Stimulated activated naive B cell treated with anti-CD40 and anti-IgM and Interleukin-4, amounts not matched to agents 10 μg/mL and 1 μg/mL and 100 μg/mL, for 72 hours (primary cell): ENCODE measurements around the gene CHPF2.

ENCODE experiments used
- ATAC-seq, 2 donors: fragments of 150-1000 bp; cut with Tn5 transposase; replicated peaks; 2 replicates each; pipeline ENCODE4 v1.10.0; 2021; ENCODE audit warnings: moderate library complexity in 1 of 2
- DNase-seq: peaks from one replicate; pipeline ENCODE4 v3.0.0; 2021
- H3K27ac Mint-ChIP-seq: one replicate; pipeline ENCODE4 v1.8.0; 2022; ENCODE audit warnings: mild to moderate bottlenecking, mixed read lengths
- H3K27me3 Mint-ChIP-seq, 2 donors: one replicate each; pipeline ENCODE4 v1.8.0; 2022; ENCODE audit warnings: mixed read lengths in 2 of 2
- H3K36me3 Mint-ChIP-seq, 2 donors: one replicate each; pipeline ENCODE4 v1.8.0; 2022; ENCODE audit warnings: mixed read lengths in 2 of 2, mild to moderate bottlenecking in 1 of 2
- H3K4me1 Mint-ChIP-seq, 2 donors: one replicate each; pipeline ENCODE4 v1.8.0; 2022; ENCODE audit warnings: mixed read lengths in 2 of 2, mild to moderate bottlenecking in 1 of 2
- H3K4me3 Mint-ChIP-seq, 2 donors: one replicate each; pipeline ENCODE4 v1.8.0; 2022; ENCODE audit warnings: mild to moderate bottlenecking in 2 of 2, mixed read lengths in 2 of 2, moderate library complexity in 1 of 2
- H3K9me3 Mint-ChIP-seq, 2 donors: one replicate each; pipeline ENCODE4 v1.8.0; 2022; ENCODE audit warnings: mixed read lengths in 2 of 2, mild to moderate bottlenecking in 1 of 2

CHPF2 gene

GRCh38 chr7:151243408-151244195 is 11.3 kb downstream of the CHPF2 start:
- Mint-ChIP-seq H3K4me3 (peak overlapping the region; percentile 75 to 83), H3K4me1 (peaks cover 40 to 61% of the 10 kb centered on the region in 2 donors), H3K27ac (peak overlapping the region; percentile 89), H3K36me3 (peaks cover 17 to 20% of the 10 kb centered on the region in 2 donors), H3K27me3 (peaks cover 25 to 28% of the 10 kb centered on the region in 2 donors), H3K9me3 (no peaks in the 10 kb centered on the region)
- no peak for DNase-seq
- peak; percentile 40 to 42 for ATAC-seq

- no peak overlapping the region for H3K27ac Mint-ChIP-seq
- ATAC-seq = peak; percentile 28 to 41
- DNase-seq = no peak
Measured at GRCh38 chr7:151244196-151244840, 12.0 kb downstream of the CHPF2 start.

GRCh38 chr7:151244841-151245346 is 12.6 kb downstream of the CHPF2 start:
- no peak for ATAC-seq

More at GRCh38 chr7:151244196-151244840, 12.0 kb downstream of the CHPF2 start:
- H3K4me1 Mint-ChIP-seq = peaks cover 37 to 57% of the 10 kb centered on the region in 2 donors
- no peaks in the 10 kb centered on the region for H3K9me3 Mint-ChIP-seq
- H3K4me3 Mint-ChIP-seq = peak overlapping the region; percentile 75 to 83
- peaks cover 12 to 14% of the 10 kb centered on the region in 2 donors for H3K36me3 Mint-ChIP-seq
- H3K27me3 Mint-ChIP-seq = peaks cover 28 to 32% of the 10 kb centered on the region in 2 donors

GRCh38 chr7:151245360-151246101 is 13.2 kb downstream of the CHPF2 start:
- no peak overlapping the region for H3K27ac Mint-ChIP-seq
- peak; percentile 50 to 65 for ATAC-seq

More at GRCh38 chr7:151244841-151245346, 12.6 kb downstream of the CHPF2 start:
- Mint-ChIP-seq H3K4me1 (peaks cover 37 to 59% of the 10 kb centered on the region in 2 donors), H3K27ac (no peak overlapping the region), H3K9me3 (no peaks in the 10 kb centered on the region), H3K27me3 (peaks cover 32 to 35% of the 10 kb centered on the region in 2 donors), H3K4me3 (peak overlapping the region; percentile 62 to 75), H3K36me3 (peaks cover 10% of the 10 kb centered on the region in 2 donors)
- DNase-seq = no peak

GRCh38 chr7:151246102-151246850 is 14.0 kb downstream of the CHPF2 start:
- Mint-ChIP-seq H3K36me3 (peaks cover 2 to 3% of the 10 kb centered on the region in 2 donors), H3K4me1 (peaks cover 45 to 71% of the 10 kb centered on the region in 2 donors), H3K27me3 (peaks cover 45 to 48% of the 10 kb centered on the region in 2 donors), H3K27ac (peak overlapping the region; percentile 5), H3K9me3 (no peaks in the 10 kb centered on the region), H3K4me3 (peak overlapping the region; percentile 48 to 58)
- ATAC-seq = no peak
- no peak for DNase-seq

More at GRCh38 chr7:151245360-151246101, 13.2 kb downstream of the CHPF2 start:
- Mint-ChIP-seq H3K9me3 (no peaks in the 10 kb centered on the region), H3K36me3 (peaks cover 3 to 4% of the 10 kb centered on the region in 2 donors), H3K4me3 (peak overlapping the region; percentile 48 to 75), H3K4me1 (peaks cover 37 to 64% of the 10 kb centered on the region in 2 donors), H3K27me3 (peaks cover 37 to 40% of the 10 kb centered on the region in 2 donors)
- DNase-seq = no peak

- H3K9me3 Mint-ChIP-seq = no peaks in the 10 kb centered on the region
- DNase-seq (no peak), ATAC-seq (no peak)
- H3K4me3 Mint-ChIP-seq = peak overlapping the region in 1 of 2 donors; percentile 10
- H3K36me3 Mint-ChIP-seq = no peaks in the 10 kb centered on the region
- H3K4me1 Mint-ChIP-seq = peaks cover 46 to 75% of the 10 kb centered on the region in 2 donors
- H3K27ac Mint-ChIP-seq = peak overlapping the region; percentile 62
- peaks cover 47 to 50% of the 10 kb centered on the region in 2 donors for H3K27me3 Mint-ChIP-seq
Measured at GRCh38 chr7:151246851-151247580, 14.7 kb downstream of the CHPF2 start.

- Mint-ChIP-seq H3K27me3 (peaks cover 54 to 57% of the 10 kb centered on the region in 2 donors), H3K4me1 (peaks cover 49 to 78% of the 10 kb centered on the region in 2 donors), H3K36me3 (no peaks in the 10 kb centered on the region), H3K27ac (peak overlapping the region; percentile 43), H3K4me3 (peak overlapping the region; percentile 73 to 83), H3K9me3 (no peaks in the 10 kb centered on the region)
- ATAC-seq (no peak), DNase-seq (no peak)
Measured at GRCh38 chr7:151247611-151248345, 15.5 kb downstream of the CHPF2 start.

- H3K4me3 Mint-ChIP-seq = peak within 1 kb of the TSS; percentile 74 to 83
- H3K27me3 Mint-ChIP-seq = peaks cover 54 to 61% of the 10 kb centered on the region in 2 donors
- peaks cover 44 to 71% of the 10 kb centered on the region in 2 donors for H3K4me1 Mint-ChIP-seq
- DNase-seq (no peak), ATAC-seq (peak; percentile 11 to 16)
- no peaks in the 10 kb centered on the region for H3K36me3 Mint-ChIP-seq
- no peaks in the 10 kb centered on the region for H3K9me3 Mint-ChIP-seq
- peak within 1 kb of the TSS; percentile 43 for H3K27ac Mint-ChIP-seq
Measured at GRCh38 chr7:151248346-151249033, 16.2 kb downstream of the CHPF2 start, which contains the start of gene SMARCD3. Gene SMARCD3 (minus strand): TSS chr7:151248694. CDS start chr7:151248562, 132 bp downstream.

- H3K27ac Mint-ChIP-seq = peak overlapping the region; percentile 42
- ATAC-seq = peak; percentile 61 to 67
Measured at GRCh38 chr7:151249034-151249731, 16.9 kb downstream of the CHPF2 start.

GRCh38 chr7:151249732-151250072 is 17.4 kb downstream of the CHPF2 start:
- DNase-seq (no peak), ATAC-seq (no peak)
- Mint-ChIP-seq H3K4me3 (peak overlapping the region in 1 of 2 donors; percentile 83), H3K27me3 (peaks cover 65 to 73% of the 10 kb centered on the region in 2 donors), H3K36me3 (no peaks in the 10 kb centered on the region), H3K9me3 (no peaks in the 10 kb centered on the region), H3K4me1 (peaks cover 38 to 59% of the 10 kb centered on the region in 2 donors), H3K27ac (peak overlapping the region; percentile 42)

More at GRCh38 chr7:151249034-151249731, 16.9 kb downstream of the CHPF2 start:
- H3K9me3 Mint-ChIP-seq = no peaks in the 10 kb centered on the region
- peak; percentile 46 for DNase-seq
- no peaks in the 10 kb centered on the region for H3K36me3 Mint-ChIP-seq
- H3K4me1 Mint-ChIP-seq = peaks cover 39 to 64% of the 10 kb centered on the region in 2 donors
- H3K4me3 Mint-ChIP-seq = peak overlapping the region; percentile 74 to 83
- peaks cover 61 to 68% of the 10 kb centered on the region in 2 donors for H3K27me3 Mint-ChIP-seq
